Mononuclear cell (primary cell): ENCODE results near the gene HIVEP3. TPM values are rescaled to one million over a fixed set of nuclear protein-coding genes. Genes with fewer than 3 reads are reported as not detected.
"Not testable (repeated sequence)": the region's sequence is repeated elsewhere in the genome, so short reads cannot be mapped to it uniquely, and the experiment has no call there.

Experiments used
- H3K27me3 ChIP-seq: 2 replicates; pipeline ENCODE4 v1.6.0; 2011; ENCODE audit warnings: low read length, control low read depth; ENCODE audit not compliant: insufficient read depth
- H3K4me1 ChIP-seq: 2 replicates; pipeline ENCODE4 v1.5.1; 2011; ENCODE audit warnings: mild to moderate bottlenecking, low read length, control low read depth; ENCODE audit not compliant: insufficient read depth
- H3K4me3 ChIP-seq: 2 replicates; pipeline ENCODE4 v1.5.1; 2011; ENCODE audit warnings: mild to moderate bottlenecking, low read length, moderate library complexity
- H3K9me3 ChIP-seq: 2 replicates; pipeline ENCODE4 v1.5.1; 2011; ENCODE audit warnings: low read depth, mild to moderate bottlenecking, control low read depth, low read length
- total RNA-seq: library from RNA; depleted of rRNA; stranded (reverse); fragments of >200 nt; gene quantifications from one replicate; pipeline ENCODE4 v1.2.3, GENCODE V29; 2012

The HIVEP3 gene
- total RNA-seq, 1 donor: 3.9 TPM

DNA sequence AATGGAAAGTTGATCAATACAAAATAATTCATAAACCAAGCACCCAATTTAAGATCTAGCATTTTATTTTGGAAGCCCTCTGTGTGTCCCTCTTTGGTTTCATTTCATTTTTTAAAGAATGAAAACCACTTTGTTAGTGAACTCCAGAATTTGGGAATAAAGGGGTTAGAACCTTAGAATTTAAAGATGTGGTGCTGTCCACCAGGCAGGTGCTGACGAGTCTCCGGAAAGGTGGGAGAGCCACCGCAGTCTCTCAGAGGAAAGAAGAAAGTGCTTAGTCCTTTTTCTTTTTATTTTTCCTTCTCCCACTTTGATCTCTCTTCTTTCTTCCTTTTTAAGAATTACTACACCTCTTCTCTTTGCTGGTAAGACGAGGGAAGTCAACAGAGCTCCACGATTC is 20.5 kb upstream of the HIVEP3 start:
- Histone ChIP-seq H3K9me3 (no peaks in the 10 kb centered on the region), H3K4me3 (no peak overlapping the region), H3K27me3 (no peaks in the 10 kb centered on the region), H3K4me1 (peaks cover 7% of the 10 kb centered on the region)

DNA sequence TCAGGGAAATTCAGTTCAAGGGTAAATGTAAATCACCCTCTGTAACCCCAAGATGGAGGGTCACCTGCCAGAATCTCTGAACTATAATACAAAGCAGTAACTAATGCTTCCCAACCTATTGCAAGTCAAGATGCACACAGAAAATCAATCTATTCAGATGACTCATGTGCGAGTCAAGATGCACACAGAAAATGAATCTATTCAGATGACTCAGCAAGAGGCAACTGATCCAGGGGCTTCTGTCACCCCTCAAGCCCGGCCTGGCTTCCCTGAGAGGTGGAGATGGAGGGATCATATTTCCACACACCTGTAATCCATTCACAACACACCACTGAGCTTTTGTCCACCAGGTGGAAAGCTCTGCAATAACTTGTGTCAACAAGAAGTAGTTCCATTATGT is 17.4 kb upstream of the HIVEP3 start:
- H3K4me3 ChIP-seq: no peak overlapping the region

DNA sequence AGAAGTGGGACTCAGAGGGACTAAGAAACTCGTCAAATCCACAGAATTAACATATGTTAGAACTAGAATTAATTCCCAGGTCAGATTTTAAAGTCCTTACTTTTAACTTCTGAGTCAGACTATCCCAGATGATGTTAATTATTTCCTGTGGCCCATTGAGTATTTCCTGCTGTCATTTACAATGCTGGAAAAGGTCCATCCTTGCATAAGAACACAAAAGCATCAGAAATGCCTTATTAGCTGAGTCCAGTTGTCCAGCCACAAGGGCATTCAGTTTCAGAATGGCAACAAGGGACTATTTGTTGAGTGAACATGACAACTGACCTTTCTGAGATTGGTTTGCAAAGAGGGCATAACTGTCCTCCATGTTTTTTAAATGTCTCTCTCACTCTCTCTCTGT is 16.5 kb upstream of the HIVEP3 start:
- H3K4me1 ChIP-seq: no peaks in the 10 kb centered on the region
- H3K4me3 ChIP-seq: no peak overlapping the region
- no peaks in the 10 kb centered on the region for H3K27me3 ChIP-seq
- no peaks in the 10 kb centered on the region for H3K9me3 ChIP-seq

More for the DNA sequence above, 17.4 kb upstream of the HIVEP3 start:
- Histone ChIP-seq H3K9me3 (no peaks in the 10 kb centered on the region), H3K4me1 (peaks cover under 1% of the 10 kb centered on the region), H3K27me3 (no peaks in the 10 kb centered on the region)

DNA sequence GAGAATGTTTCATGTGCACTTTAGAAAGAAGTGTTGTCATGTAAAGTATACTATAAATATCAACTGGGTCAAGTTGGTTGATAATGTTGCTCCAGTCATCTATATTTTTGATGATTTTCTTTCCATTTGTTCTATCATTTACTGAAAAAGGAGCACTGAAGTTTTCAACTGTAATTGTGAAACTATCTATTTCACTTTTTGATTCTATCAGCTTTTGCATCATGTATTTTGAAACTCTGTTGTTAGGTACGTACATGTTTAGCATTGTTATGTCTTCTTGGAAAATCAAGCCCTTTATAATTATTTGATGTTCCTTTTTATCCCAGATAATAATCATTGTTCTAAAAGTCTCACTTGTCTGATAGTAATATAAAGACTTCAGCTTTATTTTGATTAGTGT is 14.4 kb upstream of the HIVEP3 start:
- no peaks in the 10 kb centered on the region for H3K9me3 ChIP-seq

DNA sequence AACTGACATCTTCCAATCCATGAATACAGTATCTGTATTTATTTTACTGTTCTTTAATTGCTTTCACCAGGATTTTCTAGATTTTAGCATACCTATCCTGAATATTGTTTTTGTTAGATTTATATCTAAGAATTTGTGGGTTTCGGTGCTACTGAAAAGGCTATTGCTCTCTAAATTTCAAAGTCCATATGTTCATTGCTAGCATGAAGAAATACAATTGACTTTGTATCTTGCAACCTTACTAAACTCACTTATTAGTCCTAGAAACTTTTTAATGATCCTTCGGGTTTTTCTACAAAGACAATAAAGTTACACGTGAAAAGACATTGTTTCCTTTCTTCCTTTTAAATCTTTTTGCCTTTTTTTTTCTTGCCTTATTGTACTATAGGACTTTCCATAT is 12.9 kb upstream of the HIVEP3 start:
- Histone ChIP-seq H3K4me1 (no peaks in the 10 kb centered on the region), H3K9me3 (no peaks in the 10 kb centered on the region), H3K27me3 (no peaks in the 10 kb centered on the region), H3K4me3 (no peak overlapping the region)

More for the DNA sequence above, 14.4 kb upstream of the HIVEP3 start:
- Histone ChIP-seq H3K4me3 (no peak overlapping the region), H3K27me3 (no peaks in the 10 kb centered on the region), H3K4me1 (no peaks in the 10 kb centered on the region)

DNA sequence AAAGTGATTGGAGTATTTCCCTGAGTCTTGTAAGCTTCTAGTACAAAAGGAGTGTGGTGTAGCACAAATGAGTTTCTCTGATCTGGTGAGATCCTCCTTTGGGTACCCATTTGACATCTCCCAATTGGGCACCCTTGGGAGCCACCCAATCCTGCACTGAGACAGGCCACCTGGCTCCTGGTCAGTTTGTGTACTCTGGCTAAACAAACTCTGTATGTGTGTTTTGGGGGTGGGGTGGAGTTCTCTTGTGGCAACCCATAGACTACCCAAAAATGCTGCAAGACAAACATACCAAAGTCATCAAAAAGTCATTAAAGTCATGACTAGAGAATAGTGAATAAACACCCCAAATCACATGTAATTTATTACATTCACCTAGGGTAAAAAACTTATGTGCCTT is 8.4 kb upstream of the HIVEP3 start:
- Histone ChIP-seq H3K9me3 (no peaks in the 10 kb centered on the region), H3K4me3 (no peak overlapping the region), H3K4me1 (no peaks in the 10 kb centered on the region), H3K27me3 (no peaks in the 10 kb centered on the region)

DNA sequence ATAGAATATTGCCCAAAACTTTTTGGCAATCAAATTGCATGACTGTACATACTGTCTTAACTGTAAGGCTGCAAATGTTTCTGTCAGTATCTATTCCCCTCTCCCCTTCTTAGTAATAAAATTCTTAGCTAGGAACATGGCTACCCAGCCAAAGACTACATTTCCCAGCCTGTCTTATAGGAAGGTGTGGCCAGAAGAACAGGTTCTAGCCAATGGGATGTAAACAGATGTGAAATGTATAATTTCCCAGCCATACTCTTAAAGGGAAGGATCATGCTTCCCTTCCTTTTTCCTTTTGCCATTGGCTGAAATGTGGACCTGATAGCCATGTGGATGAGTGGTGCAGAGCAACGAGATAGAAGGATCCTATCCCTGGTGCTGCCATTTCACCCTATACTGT is 7.0 kb upstream of the HIVEP3 start:
- Histone ChIP-seq H3K4me1 (no peaks in the 10 kb centered on the region), H3K4me3 (no peak overlapping the region), H3K27me3 (no peaks in the 10 kb centered on the region), H3K9me3 (no peaks in the 10 kb centered on the region)

DNA sequence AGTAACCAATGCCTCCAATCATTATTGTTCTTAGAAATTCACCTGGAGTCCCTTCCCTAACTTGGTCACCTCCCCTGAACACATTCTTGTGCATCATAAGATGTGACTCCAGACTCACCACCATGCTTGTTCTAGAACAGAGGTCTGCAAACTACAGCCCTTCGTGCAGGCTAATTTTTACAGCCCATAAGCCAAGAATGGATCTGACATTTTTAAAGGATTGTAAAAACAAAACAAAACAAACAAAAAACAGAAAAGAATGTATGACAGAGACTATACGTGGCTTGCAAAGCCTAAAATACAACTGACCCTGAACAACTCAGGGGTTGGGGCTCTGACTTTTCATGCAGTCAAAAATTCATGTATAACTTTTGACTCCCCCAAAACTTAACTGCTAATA is 6.2 kb upstream of the HIVEP3 start:
- no peaks in the 10 kb centered on the region for H3K27me3 ChIP-seq
- H3K4me1 ChIP-seq: peaks cover 7% of the 10 kb centered on the region
- no peaks in the 10 kb centered on the region for H3K9me3 ChIP-seq
- no peak overlapping the region for H3K4me3 ChIP-seq

DNA sequence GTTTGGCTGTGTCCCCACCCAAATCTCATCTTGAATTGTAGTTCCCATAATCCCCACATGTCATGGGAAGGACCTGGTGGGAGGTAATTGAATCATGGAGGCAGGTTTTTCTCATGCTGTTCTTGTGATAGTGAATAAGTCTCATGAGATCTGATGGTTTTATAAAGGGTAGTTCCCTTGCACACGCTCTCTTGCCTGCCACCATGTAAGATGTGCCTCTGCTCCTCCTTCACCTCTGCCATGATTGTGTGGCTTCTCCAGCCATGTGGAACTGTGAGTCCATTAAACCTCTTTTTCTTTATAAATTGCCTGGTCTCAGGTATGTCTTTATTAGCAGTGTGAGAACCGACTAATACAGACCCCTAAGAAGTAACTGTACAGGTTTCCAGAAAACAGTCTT is 2.5 kb upstream of the HIVEP3 start:
- H3K27me3 ChIP-seq: peaks cover 19% of the 10 kb centered on the region
- peaks cover 43% of the 10 kb centered on the region for H3K4me1 ChIP-seq
- not testable (repeated sequence) for H3K9me3 ChIP-seq, H3K4me3 ChIP-seq

DNA sequence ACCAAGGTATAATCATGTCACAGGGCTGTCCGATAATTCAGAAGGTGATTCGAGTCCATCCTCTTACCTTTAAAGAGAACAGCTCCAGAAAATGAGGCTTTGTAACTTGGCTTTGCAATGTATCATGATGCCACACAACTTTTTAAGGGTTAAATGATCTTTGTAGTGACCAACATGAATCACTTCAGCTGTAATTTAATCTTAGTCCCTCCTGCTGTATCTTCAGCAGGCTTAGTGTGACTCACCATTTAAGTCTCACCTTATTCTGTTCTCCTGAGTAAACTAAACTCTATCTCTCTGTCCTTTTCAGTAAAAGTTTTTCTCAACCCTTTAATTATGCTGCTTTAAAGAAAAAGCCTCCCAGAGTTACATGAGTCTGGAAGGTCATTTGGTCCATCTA is 1.9 kb upstream of the HIVEP3 start:
- no peaks in the 10 kb centered on the region for H3K9me3 ChIP-seq
- H3K27me3 ChIP-seq: peaks cover 19% of the 10 kb centered on the region
- H3K4me1 ChIP-seq: peaks cover 49% of the 10 kb centered on the region
- no peak overlapping the region for H3K4me3 ChIP-seq

DNA sequence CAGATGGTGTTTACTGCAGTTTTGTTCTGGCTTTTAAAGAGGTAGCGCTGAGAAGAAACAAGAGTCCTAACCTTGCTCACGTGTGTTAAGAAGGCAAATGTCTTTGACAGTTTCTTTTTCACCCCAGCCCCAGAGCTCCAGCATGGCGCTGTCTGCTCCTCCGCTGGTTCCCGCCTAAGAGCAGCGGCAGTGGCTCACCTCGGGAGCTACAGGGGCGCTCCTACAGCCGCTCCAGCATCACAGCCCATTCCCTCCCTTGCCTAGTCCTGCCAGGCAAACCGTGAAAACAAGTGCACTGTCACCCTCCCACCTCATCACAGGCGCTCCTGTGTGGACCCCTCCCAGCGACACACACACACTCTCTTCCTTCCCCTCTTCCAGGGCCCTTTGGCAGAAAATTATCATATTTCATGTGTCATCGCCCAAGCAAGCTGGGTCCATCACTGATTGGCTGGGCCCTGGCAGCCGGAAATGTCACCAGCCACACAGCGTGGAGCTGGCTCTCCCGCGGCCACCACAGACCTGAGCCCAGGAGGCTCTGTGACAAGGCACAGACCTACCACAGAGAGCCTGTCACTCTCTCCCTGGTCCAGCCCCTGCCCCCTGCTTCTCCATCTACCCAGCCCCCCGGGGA is 1.2 kb upstream of the HIVEP3 start:
- peaks cover 19% of the 10 kb centered on the region for H3K27me3 ChIP-seq
- peak overlapping the region; percentile 40 for H3K4me3 ChIP-seq
- peaks cover 51% of the 10 kb centered on the region for H3K4me1 ChIP-seq
- no peaks in the 10 kb centered on the region for H3K9me3 ChIP-seq

DNA sequence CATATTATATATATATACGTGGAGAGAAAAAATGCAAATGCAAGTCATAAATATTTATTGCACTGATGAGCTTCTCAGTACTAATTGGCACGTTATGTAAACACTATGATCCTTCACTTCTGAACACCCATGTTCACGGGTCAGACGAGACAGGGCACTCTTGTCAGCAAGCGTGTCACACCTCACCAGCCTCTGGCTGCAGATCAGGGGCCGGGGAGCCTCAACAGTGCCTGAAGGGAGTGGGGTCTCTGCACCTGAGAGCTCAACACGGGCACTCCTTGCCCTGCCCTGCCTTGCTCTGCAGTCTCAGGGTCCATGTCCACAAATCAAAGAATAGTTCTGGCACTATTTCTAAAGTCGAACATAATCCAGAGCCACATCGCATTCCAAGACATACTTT is 409 bp upstream of the HIVEP3 start:
- H3K4me3 ChIP-seq: no peak overlapping the region
- H3K27me3 ChIP-seq: peaks cover 19% of the 10 kb centered on the region
- no peaks in the 10 kb centered on the region for H3K9me3 ChIP-seq
- H3K4me1 ChIP-seq: peaks cover 52% of the 10 kb centered on the region

DNA sequence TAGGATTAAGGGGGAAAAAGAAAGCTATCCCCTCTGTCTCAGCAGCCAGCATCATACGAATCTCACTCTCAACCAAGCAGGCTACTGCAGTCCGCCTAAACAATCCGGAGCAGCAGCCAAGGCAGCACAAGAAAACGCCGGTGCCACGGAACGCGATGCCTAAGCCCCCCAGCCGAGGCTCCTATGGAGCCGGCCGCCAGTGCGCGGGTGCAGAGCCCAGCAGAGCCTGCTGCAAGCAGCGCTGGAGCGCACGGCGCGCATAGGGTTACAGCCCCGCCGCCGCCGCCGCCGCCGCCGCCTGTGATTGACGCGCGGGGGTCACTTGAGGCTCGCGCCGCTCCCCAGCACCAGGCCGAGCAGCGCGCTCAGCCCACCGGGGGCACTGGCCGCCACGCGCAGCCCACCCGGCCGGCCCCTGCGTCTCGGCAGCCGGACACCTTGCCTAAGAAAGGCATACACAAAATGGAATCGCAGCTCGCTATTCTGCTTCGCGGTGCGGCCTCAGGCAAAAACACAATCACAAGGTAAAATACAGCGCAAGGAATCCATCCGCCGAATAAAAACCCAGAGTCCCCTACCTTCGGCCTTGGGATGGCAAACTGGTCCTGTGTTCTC is 780 bp downstream of the HIVEP3 start:
- Histone ChIP-seq H3K9me3 (no peaks in the 10 kb centered on the region), H3K4me3 (peak overlapping the region; percentile 40), H3K27me3 (peaks cover 19% of the 10 kb centered on the region), H3K4me1 (peaks cover 64% of the 10 kb centered on the region)

DNA sequence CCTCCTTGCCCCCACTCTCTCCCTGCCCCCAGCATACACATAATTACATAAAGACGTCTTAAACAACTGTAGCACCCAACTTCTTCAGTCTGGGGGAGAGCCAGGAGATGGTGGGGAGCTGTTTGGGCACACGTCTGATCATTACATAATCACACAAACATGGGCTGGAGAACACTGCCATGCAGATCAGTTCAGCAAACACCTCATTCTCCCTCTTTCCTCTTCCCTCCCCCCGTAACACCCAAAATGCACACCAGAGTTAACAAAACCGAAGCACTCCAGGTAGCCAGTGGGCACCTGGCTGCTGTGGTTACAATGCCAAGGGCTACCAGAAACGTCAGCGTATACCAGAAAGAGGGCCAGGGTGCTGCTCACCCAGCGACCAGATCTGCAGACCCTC is 1.6 kb downstream of the HIVEP3 start:
- Histone ChIP-seq H3K9me3 (no peaks in the 10 kb centered on the region), H3K4me1 (peaks cover 66% of the 10 kb centered on the region), H3K4me3 (peak overlapping the region; percentile 40), H3K27me3 (peaks cover 19% of the 10 kb centered on the region)

DNA sequence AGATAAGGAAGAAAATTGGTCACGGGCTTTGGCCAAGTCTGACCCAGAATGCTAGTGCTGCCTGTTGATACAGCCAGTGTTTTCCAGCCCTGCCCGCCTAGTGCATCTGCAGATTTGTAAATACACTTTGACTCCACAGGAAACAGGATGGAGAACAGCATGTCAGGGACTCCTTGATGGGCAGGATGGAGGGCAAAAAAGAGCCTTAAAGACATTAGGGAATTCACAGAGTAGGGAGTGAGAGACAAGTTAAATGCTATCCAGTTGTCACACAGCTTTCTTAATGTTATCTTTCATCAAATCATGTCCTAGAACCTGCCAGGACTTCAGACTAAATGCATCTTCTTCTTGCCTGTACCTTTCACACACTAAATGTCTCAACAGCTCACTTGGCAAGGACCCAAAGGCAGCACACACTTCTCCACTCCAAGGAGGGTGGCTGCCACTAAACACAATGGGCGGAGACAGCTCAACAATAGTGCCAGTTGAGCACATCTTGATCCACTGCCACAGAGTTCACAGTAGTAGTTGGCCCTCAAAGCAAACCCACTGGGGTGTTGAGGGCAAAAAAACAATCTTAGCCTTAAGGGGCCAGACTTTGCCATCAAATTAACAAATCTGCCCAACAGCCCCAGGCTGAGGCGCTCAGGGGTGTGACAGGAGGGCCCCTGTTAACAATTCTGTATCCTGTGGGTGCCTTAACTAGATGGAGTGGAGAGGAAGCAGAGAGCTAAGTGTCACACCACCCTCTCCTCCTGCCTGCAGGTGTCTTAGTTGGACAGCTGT is 2.7 kb downstream of the HIVEP3 start:
- H3K4me3 ChIP-seq: no peak overlapping the region
- H3K4me1 ChIP-seq: peaks cover 66% of the 10 kb centered on the region

More for the DNA sequence above, 2.7 kb downstream of the HIVEP3 start:
- Histone ChIP-seq H3K9me3 (no peaks in the 10 kb centered on the region), H3K27me3 (peaks cover 19% of the 10 kb centered on the region)
